Measurements from ENCODE around the gene ZNF491.

DNA sequence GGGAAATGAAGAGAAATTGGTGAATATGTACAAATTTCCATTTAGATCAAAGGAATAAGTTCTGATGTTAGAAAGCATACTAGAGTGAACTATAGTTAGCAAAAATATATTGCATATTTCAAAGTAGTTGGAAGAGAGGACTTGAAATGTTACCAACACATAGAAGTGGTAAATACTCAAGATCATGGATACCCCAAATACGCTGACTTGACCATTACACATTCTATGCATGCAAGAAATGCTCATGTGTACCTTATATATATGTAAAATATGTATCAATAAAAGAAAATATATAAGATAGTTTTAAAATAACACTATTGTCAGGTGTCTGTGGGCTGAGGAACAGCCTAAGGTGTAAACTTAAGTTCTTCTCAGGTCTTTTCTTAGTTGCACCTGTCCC, 14.6 kb upstream of the ZNF491 start:
- TF ChIP-seq, protein P1, sequence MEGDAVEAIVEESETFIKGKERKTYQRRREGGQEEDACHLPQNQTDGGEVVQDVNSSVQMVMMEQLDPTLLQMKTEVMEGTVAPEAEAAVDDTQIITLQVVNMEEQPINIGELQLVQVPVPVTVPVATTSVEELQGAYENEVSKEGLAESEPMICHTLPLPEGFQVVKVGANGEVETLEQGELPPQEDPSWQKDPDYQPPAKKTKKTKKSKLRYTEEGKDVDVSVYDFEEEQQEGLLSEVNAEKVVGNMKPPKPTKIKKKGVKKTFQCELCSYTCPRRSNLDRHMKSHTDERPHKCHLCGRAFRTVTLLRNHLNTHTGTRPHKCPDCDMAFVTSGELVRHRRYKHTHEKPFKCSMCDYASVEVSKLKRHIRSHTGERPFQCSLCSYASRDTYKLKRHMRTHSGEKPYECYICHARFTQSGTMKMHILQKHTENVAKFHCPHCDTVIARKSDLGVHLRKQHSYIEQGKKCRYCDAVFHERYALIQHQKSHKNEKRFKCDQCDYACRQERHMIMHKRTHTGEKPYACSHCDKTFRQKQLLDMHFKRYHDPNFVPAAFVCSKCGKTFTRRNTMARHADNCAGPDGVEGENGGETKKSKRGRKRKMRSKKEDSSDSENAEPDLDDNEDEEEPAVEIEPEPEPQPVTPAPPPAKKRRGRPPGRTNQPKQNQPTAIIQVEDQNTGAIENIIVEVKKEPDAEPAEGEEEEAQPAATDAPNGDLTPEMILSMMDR (IDR thresholded peaks at IDR 0.05) = no peak
- TF ChIP-seq POLR2A (IDR thresholded peaks at IDR 0.05) (no peak), POLR2AphosphoS5 (IDR thresholded peaks at IDR 0.05) (no peak), EP300 (IDR thresholded peaks at IDR 0.05) (no peak)

Data from sigmoid colon (tissue), 4 donors.